Muscle of leg (tissue), 11 donors: ENCODE measurements around the gene ZNF212. TPM values are rescaled to one million over a fixed set of nuclear protein-coding genes. Genes with fewer than 3 reads are reported as not detected.

Experiments used
- DNase-seq: peaks from one replicate; pipeline ENCODE4 v3.0.0; 2013
- H3K27ac ChIP-seq: one replicate; pipeline ENCODE4 v1.5.1; 2013; ENCODE audit warnings: mild to moderate bottlenecking, low read length, control low read depth
- H3K27me3 ChIP-seq: one replicate; pipeline ENCODE4 v1.6.1; 2013; ENCODE audit warnings: low read length; ENCODE audit not compliant: control insufficient read depth, insufficient read depth
- H3K36me3 ChIP-seq: one replicate; pipeline ENCODE4 v1.6.1; 2013; ENCODE audit warnings: low read length; ENCODE audit not compliant: control insufficient read depth, insufficient read depth
- H3K4me1 ChIP-seq: one replicate; pipeline ENCODE4 v1.6.1; 2013; ENCODE audit warnings: low read length; ENCODE audit not compliant: control insufficient read depth, insufficient read depth
- H3K4me3 ChIP-seq: one replicate; pipeline ENCODE4 v1.5.1; 2013; ENCODE audit warnings: low read length, control low read depth
- H3K9me3 ChIP-seq: replicated peaks from 2 replicates; pipeline ENCODE4 v1.6.1; 2013; ENCODE audit warnings: low read depth, low read length; ENCODE audit not compliant: control insufficient read depth
- WGBS: methylation state at CpG from one replicate; pipeline ENCODE4 v1.1.5; 2013; ENCODE audit warnings: missing lambda C conversion rate; ENCODE audit not compliant: insufficient coverage; 5-methylcytosine and 5-hydroxymethylcytosine counted together
- polyA plus RNA-seq, 8 donors: library from polyadenylated mRNA; unstranded; fragments of 120-200 nt; gene quantifications; one replicate each; pipeline versions ENCODE4 v1.2.1 to v1.2.3, GENCODE V29; 2013; ENCODE audit warnings: inconsistent platforms in 1 of 8, low replicate concordance in 1 of 8; ENCODE audit not compliant: insufficient read length in 8 of 8, insufficient read depth in 1 of 8
- total RNA-seq: library from RNA; stranded (reverse); fragments of 120-200 nt; gene quantifications from one replicate; pipeline ENCODE4 v1.2.4, GENCODE V29; 2013

Gene ZNF212
- total and polyA plus RNA-seq, 9 donors, result 5.4 to 11.8 (median 10.2) TPM

- WGBS, result 77% methylated on average over 3 of the region's 3 CpGs
- H3K4me3 ChIP-seq, result no peak overlapping the region
- peaks cover 41% of the 10 kb centered on the region for H3K36me3 ChIP-seq
These were observed 44.9 kb downstream of the ZNF212 start for GRCh38 chr7:149284343-149284742.

GRCh38 chr7:149284850-149285585 is 45.6 kb downstream of the ZNF212 start:
- H3K9me3 ChIP-seq, result no peaks in the 10 kb centered on the region
- H3K36me3 ChIP-seq, result peaks cover 47% of the 10 kb centered on the region
- WGBS, result under 1% methylated on average over 58 of the region's 66 CpGs
- H3K27me3 ChIP-seq, result no peaks in the 10 kb centered on the region
- H3K27ac ChIP-seq, result peak overlapping the region; percentile 58
- peak; percentile 94 for DNase-seq
- peak overlapping the region; percentile 65 for H3K4me3 ChIP-seq
- H3K4me1 ChIP-seq, result peaks cover 14% of the 10 kb centered on the region

More at GRCh38 chr7:149284343-149284742, 44.9 kb downstream of the ZNF212 start:
- no peaks in the 10 kb centered on the region for H3K9me3 ChIP-seq
- DNase-seq, result no peak
- H3K27ac ChIP-seq, result no peak overlapping the region
- peaks cover 14% of the 10 kb centered on the region for H3K4me1 ChIP-seq
- H3K27me3 ChIP-seq, result no peaks in the 10 kb centered on the region

- Histone ChIP-seq H3K36me3 (peaks cover 45% of the 10 kb centered on the region), H3K27ac (peak overlapping the region; percentile 58)
These were observed 46.2 kb downstream of the ZNF212 start for GRCh38 chr7:149285603-149286002.

GRCh38 chr7:149286811-149287400 is 47.5 kb downstream of the ZNF212 start:
- no peaks in the 10 kb centered on the region for H3K9me3 ChIP-seq
- no peaks in the 10 kb centered on the region for H3K27me3 ChIP-seq
- peaks cover 14% of the 10 kb centered on the region for H3K4me1 ChIP-seq
- no peak overlapping the region for H3K4me3 ChIP-seq
- 87% methylated on average over 5 of the region's 6 CpGs for WGBS
- peaks cover 39% of the 10 kb centered on the region for H3K36me3 ChIP-seq
- no peak for DNase-seq
- no peak overlapping the region for H3K27ac ChIP-seq

More at GRCh38 chr7:149285603-149286002, 46.2 kb downstream of the ZNF212 start:
- peaks cover 14% of the 10 kb centered on the region for H3K4me1 ChIP-seq
- 0% methylated on average over 4 of the region's 11 CpGs for WGBS
- DNase-seq, result peak; percentile 69
- H3K4me3 ChIP-seq, result peak overlapping the region; percentile 65
- no peaks in the 10 kb centered on the region for H3K27me3 ChIP-seq
- H3K9me3 ChIP-seq, result no peaks in the 10 kb centered on the region

GRCh38 chr7:149287622-149288021 is 48.2 kb downstream of the ZNF212 start:
- no peak for DNase-seq
- H3K36me3 ChIP-seq, result peaks cover 38% of the 10 kb centered on the region
- 89% methylated on average over 10 of the region's 10 CpGs for WGBS

GRCh38 chr7:149289262-149289661 is 49.8 kb downstream of the ZNF212 start:
- Histone ChIP-seq H3K36me3 (peaks cover 52% of the 10 kb centered on the region), H3K27ac (no peak overlapping the region), H3K4me3 (no peak overlapping the region), H3K9me3 (no peaks in the 10 kb centered on the region), H3K27me3 (no peaks in the 10 kb centered on the region), H3K4me1 (peaks cover 14% of the 10 kb centered on the region)
- 88% methylated on average over 5 of the region's 8 CpGs for WGBS
- DNase-seq, result no peak

More at GRCh38 chr7:149287622-149288021, 48.2 kb downstream of the ZNF212 start:
- no peak overlapping the region for H3K27ac ChIP-seq
- H3K4me1 ChIP-seq, result peaks cover 14% of the 10 kb centered on the region
- H3K27me3 ChIP-seq, result no peaks in the 10 kb centered on the region
- H3K4me3 ChIP-seq, result no peak overlapping the region
- no peaks in the 10 kb centered on the region for H3K9me3 ChIP-seq

GRCh38 chr7:149289856-149290255 is 50.4 kb downstream of the ZNF212 start:
- Histone ChIP-seq H3K4me3 (no peak overlapping the region), H3K4me1 (peaks cover 10% of the 10 kb centered on the region), H3K36me3 (peaks cover 56% of the 10 kb centered on the region), H3K27me3 (no peaks in the 10 kb centered on the region), H3K27ac (no peak overlapping the region), H3K9me3 (no peaks in the 10 kb centered on the region)
- 100% methylated on average over 1 of the region's 4 CpGs for WGBS
- no peak for DNase-seq

GRCh38 chr7:149291036-149291780 is 51.8 kb downstream of the ZNF212 start:
- Histone ChIP-seq H3K4me3 (no peak overlapping the region), H3K4me1 (no peaks in the 10 kb centered on the region), H3K36me3 (peaks cover 63% of the 10 kb centered on the region), H3K27ac (no peak overlapping the region), H3K9me3 (no peaks in the 10 kb centered on the region), H3K27me3 (no peaks in the 10 kb centered on the region)
- 80% methylated on average over 12 of the region's 13 CpGs for WGBS
- no peak for DNase-seq

GRCh38 chr7:149291781-149292461 is 52.5 kb downstream of the ZNF212 start:
- Histone ChIP-seq H3K36me3 (peaks cover 66% of the 10 kb centered on the region), H3K9me3 (no peaks in the 10 kb centered on the region), H3K4me1 (no peaks in the 10 kb centered on the region), H3K4me3 (no peak overlapping the region), H3K27ac (no peak overlapping the region), H3K27me3 (no peaks in the 10 kb centered on the region)
- 82% methylated on average over 6 of the region's 16 CpGs for WGBS
- DNase-seq, result no peak

GRCh38 chr7:149292462-149292823 is 53.0 kb downstream of the ZNF212 start:
- Histone ChIP-seq H3K27me3 (no peaks in the 10 kb centered on the region), H3K9me3 (no peaks in the 10 kb centered on the region), H3K36me3 (peaks cover 66% of the 10 kb centered on the region), H3K27ac (no peak overlapping the region), H3K4me1 (no peaks in the 10 kb centered on the region), H3K4me3 (no peak overlapping the region)
- DNase-seq, result no peak
- WGBS, result 36% methylated on average over 4 of the region's 9 CpGs
